Measurements from ENCODE around the gene SRCAP. TPM values are rescaled to one million over a fixed set of nuclear protein-coding genes. Genes with fewer than 3 reads are reported as not detected.

The SRCAP gene
- total and polyA plus RNA-seq, 2 of the 8 experiments (the other 6 are each of a cell fraction or from before 2014, with no cell fraction given): 5.5 to 54.3 TPM

GRCh38 chr16:30652005-30652296 is 47.0 kb upstream of the SRCAP start (continued):
- TF ChIP-seq CHD7 (IDR thresholded peaks at IDR 0.05; ENCODE audit: insufficient replicate concordance, low read length) (no peak), GABPA (IDR thresholded peaks at IDR 0.05; ENCODE audit: borderline replicate concordance, insufficient read depth, low read length) (no peak), BACH1 (IDR thresholded peaks at IDR 0.05; ENCODE audit: low read length) (no peak), SIRT6 (IDR thresholded peaks at IDR 0.05; ENCODE audit: low read length) (no peak), EGR1 (IDR thresholded peaks at IDR 0.05; ENCODE audit: borderline replicate concordance, low read depth, low read length) (no peak), CTCF (IDR thresholded peaks at IDR 0.05; ENCODE audit: control extremely low read depth in 1 of 3, insufficient read depth in 1 of 3, low read depth in 1 of 3, low read length in 3 of 3) (no peak), TCF12 (IDR thresholded peaks at IDR 0.05; ENCODE audit: low read depth, low read length) (no peak), RNF2 (IDR thresholded peaks at IDR 0.05; ENCODE audit: borderline replicate concordance, low read depth, low read length, missing control alignments, poor library complexity, severe bottlenecking) (no peak), HDAC2 (IDR thresholded peaks at IDR 0.05; ENCODE audit: borderline replicate concordance in 1 of 2, low read depth in 2 of 2, low read length in 2 of 2) (no peak)

Data from H1 (cell line).